Sigmoid colon (tissue), 7 donors: Measurements from ENCODE around the gene SPRED1. TPM values are rescaled to one million over a fixed set of nuclear protein-coding genes. Genes with fewer than 3 reads are reported as not detected.

Experiments used
- DNase-seq: peaks from one replicate; pipeline ENCODE4 v3.0.0-alpha.2; 2019
- H3K27ac ChIP-seq, 4 donors: fragments of 200-600 bp; sonication (generic); one replicate each; pipeline ENCODE4 v1.5.1; 2016 to 2019; ENCODE audit warnings: mild to moderate bottlenecking in 1 of 4
- H3K27me3 ChIP-seq, 3 donors: fragments of 200-600 bp; sonication (generic); one replicate each; pipeline ENCODE4 v1.5.1; 2019; ENCODE audit warnings: mild to moderate bottlenecking in 1 of 3
- H3K36me3 ChIP-seq, 4 donors: fragments of 200-600 bp; sonication (generic); one replicate each; pipeline ENCODE4 v1.5.1; 2016 to 2019
- H3K4me1 ChIP-seq, 4 donors: fragments of 200-600 bp; sonication (generic); one replicate each; pipeline ENCODE4 v1.5.1; 2017 to 2019
- H3K4me3 ChIP-seq, 4 donors: fragments of 200-600 bp; sonication (generic); one replicate each; pipeline ENCODE4 v1.5.1; 2017 to 2019; ENCODE audit warnings: mild to moderate bottlenecking in 2 of 4, moderate library complexity in 1 of 4
- H3K9me3 ChIP-seq, 4 donors: fragments of 200-600 bp in 3 of 4; sonication (generic) in 3 of 4; one replicate each; pipeline versions ENCODE4 v1.5.1 to v1.6.1; 2013 to 2019
- EP300 ChIP-seq, 4 donors: sonication (generic); formaldehyde crosslinking; IDR thresholded peaks; one replicate each; pipeline ENCODE4 v1.6.1; 2017; ENCODE audit warnings: antibody characterized with exemption in 4 of 4
- POLR2A ChIP-seq, 2 donors: fragments of 450-650 bp; IDR thresholded peaks; one replicate each; pipeline ENCODE4 v1.6.1; 2016; ENCODE audit warnings: antibody characterized with exemption in 2 of 2, mild to moderate bottlenecking in 2 of 2, moderate library complexity in 2 of 2
- POLR2AphosphoS5 ChIP-seq, 4 donors: sonication (generic); formaldehyde crosslinking; IDR thresholded peaks; one replicate each; pipeline ENCODE4 v1.6.1; 2017; ENCODE audit warnings: antibody characterized with exemption in 4 of 4
- WGBS, 2 donors: extraction: QIAGEN DNeasy Blood & Tissue Kit; methylation state at CpG; one replicate each; pipeline ENCODE4 v1.1.7; 2013; 5-methylcytosine and 5-hydroxymethylcytosine counted together
- intact Hi-C: fragments of 100-400 bp; cut with DNase I; formaldehyde crosslinking; loops from one replicate; pipeline ENCODE4 v1.15.1; 2023
- polyA plus RNA-seq, 3 donors: library from polyadenylated mRNA; stranded (reverse); fragments of 200-250 nt; gene quantifications; one replicate each; pipeline ENCODE4 v1.2.3, GENCODE V29; 2013
- total RNA-seq, 4 donors: library from RNA; depleted of rRNA; stranded (reverse); fragments of >200 nt; gene quantifications; one replicate each; pipeline ENCODE4 v1.1.0, GENCODE V29; 2016
- TF ChIP-seq, protein P1 (sequence below), 4 experiments: fragments of 450-650 bp in 3 of 4; fragments of 200-600 bp in 1 of 4; IDR thresholded peaks; one replicate each; pipeline ENCODE4 v1.5.1; 2016 to 2019; ENCODE audit warnings: antibody characterized with exemption in 4 of 4, mild to moderate bottlenecking in 3 of 4, moderate library complexity in 2 of 4
- donor health status: healthy with polysubstance abuse.
- donor health status: Bipolar disorder and iron deficiency.
- donor health status: healthy.

SPRED1 gene
- total and polyA plus RNA-seq, 7 donors, result 6.8 to 17.8 (median 15.0) TPM

DNA sequence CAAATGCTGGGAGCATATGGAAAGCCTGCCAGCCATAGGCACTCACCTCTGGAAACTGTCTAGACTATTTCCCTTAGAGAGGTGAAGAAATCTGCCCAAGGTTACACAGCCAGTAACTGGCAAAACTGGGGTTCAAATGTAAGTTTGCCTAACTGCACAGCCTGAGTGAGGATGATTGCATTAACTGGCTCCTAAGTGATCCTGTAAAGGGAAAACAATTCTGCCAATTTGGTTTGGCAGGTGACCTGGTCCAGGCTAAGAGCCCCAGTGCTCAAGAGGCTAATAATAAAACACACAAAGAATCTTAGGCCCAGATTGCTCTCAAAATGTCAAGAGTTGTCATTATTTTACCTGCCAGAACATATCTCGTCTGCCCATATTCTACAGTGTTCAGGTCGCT, 43.9 kb upstream of the SPRED1 start:
- DNase-seq, result no peak
- no peaks in the 10 kb centered on the region for H3K27me3 ChIP-seq
- intact Hi-C loops, result no loop called here
- H3K36me3 ChIP-seq, result no peaks in the 10 kb centered on the region
- H3K9me3 ChIP-seq, result no peaks in the 10 kb centered on the region
- 95 to 99% methylated on average over 2 of the region's 2 CpGs for WGBS, 2 donors
- no peak overlapping the region for H3K4me3 ChIP-seq
- H3K4me1 ChIP-seq, result peaks cover 0 to 9% (median 3%) of the 10 kb centered on the region in 4 donors
- no peak overlapping the region for H3K27ac ChIP-seq
- TF ChIP-seq, protein P1, sequence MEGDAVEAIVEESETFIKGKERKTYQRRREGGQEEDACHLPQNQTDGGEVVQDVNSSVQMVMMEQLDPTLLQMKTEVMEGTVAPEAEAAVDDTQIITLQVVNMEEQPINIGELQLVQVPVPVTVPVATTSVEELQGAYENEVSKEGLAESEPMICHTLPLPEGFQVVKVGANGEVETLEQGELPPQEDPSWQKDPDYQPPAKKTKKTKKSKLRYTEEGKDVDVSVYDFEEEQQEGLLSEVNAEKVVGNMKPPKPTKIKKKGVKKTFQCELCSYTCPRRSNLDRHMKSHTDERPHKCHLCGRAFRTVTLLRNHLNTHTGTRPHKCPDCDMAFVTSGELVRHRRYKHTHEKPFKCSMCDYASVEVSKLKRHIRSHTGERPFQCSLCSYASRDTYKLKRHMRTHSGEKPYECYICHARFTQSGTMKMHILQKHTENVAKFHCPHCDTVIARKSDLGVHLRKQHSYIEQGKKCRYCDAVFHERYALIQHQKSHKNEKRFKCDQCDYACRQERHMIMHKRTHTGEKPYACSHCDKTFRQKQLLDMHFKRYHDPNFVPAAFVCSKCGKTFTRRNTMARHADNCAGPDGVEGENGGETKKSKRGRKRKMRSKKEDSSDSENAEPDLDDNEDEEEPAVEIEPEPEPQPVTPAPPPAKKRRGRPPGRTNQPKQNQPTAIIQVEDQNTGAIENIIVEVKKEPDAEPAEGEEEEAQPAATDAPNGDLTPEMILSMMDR (IDR thresholded peaks at IDR 0.05), result no peak
- TF ChIP-seq EP300 (IDR thresholded peaks at IDR 0.05) (no peak), POLR2A (IDR thresholded peaks at IDR 0.05) (no peak), POLR2AphosphoS5 (IDR thresholded peaks at IDR 0.05) (no peak)

DNA sequence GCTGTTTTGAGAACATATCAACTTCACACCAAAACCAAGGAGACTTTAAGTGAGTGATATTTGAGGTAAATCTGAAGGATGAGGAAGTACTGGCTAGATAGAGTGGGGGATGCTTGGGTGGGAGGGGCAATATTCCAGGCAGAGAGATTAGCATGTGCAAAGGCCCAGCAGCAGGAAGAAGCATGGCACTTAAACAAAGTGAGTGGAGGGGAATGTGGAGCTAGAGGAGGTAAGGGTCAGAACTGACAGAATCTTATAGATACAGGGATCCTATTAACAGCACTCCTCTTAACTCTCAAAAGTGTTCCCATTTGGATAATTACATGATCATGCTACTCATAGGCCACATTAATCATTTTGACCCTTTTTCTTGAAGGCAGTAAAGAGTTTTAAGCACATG, 41.4 kb upstream of the SPRED1 start:
- DNase-seq, result no peak
- Histone ChIP-seq H3K27me3 (no peaks in the 10 kb centered on the region), H3K36me3 (no peaks in the 10 kb centered on the region), H3K27ac (no peak overlapping the region), H3K9me3 (no peaks in the 10 kb centered on the region), H3K4me3 (no peak overlapping the region), H3K4me1 (peaks cover 0 to 9% (median 3%) of the 10 kb centered on the region in 4 donors)
- intact Hi-C loops, result no loop called here
- TF ChIP-seq POLR2AphosphoS5 (IDR thresholded peaks at IDR 0.05) (no peak), EP300 (IDR thresholded peaks at IDR 0.05) (no peak), POLR2A (IDR thresholded peaks at IDR 0.05) (no peak)
- TF ChIP-seq, protein P1 (IDR thresholded peaks at IDR 0.05), result no peak

DNA sequence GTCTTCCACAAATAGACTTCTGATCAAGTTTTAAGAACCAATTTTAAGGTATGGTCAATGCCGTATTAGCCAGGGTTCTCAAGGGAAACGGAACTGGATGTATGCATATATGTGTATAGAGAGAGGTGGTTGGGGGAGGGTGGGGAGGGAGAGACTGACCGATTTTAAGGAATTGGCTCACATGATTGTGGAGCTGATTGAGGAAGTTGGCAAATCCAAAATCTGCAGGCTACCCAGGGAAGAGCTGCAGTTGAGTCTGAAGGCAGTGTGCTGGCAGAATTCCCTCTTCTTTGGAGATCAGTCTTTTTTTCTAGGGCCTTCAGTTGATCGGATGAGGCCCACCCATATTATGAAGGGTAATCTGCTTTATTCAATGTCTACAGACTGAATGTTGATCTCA, 40.8 kb upstream of the SPRED1 start:
- Histone ChIP-seq H3K27ac (no peak overlapping the region), H3K27me3 (no peaks in the 10 kb centered on the region), H3K4me3 (no peak overlapping the region), H3K9me3 (no peaks in the 10 kb centered on the region), H3K4me1 (peaks cover 0 to 9% (median 3%) of the 10 kb centered on the region in 4 donors), H3K36me3 (no peaks in the 10 kb centered on the region)
- 73 to 88% methylated on average over 4 of the region's 4 CpGs for WGBS, 2 donors
- TF ChIP-seq EP300 (IDR thresholded peaks at IDR 0.05) (no peak), POLR2A (IDR thresholded peaks at IDR 0.05) (no peak), POLR2AphosphoS5 (IDR thresholded peaks at IDR 0.05) (no peak)
- TF ChIP-seq, protein P1 (IDR thresholded peaks at IDR 0.05), result no peak
- intact Hi-C loops, result no loop called here
- DNase-seq, result no peak

DNA sequence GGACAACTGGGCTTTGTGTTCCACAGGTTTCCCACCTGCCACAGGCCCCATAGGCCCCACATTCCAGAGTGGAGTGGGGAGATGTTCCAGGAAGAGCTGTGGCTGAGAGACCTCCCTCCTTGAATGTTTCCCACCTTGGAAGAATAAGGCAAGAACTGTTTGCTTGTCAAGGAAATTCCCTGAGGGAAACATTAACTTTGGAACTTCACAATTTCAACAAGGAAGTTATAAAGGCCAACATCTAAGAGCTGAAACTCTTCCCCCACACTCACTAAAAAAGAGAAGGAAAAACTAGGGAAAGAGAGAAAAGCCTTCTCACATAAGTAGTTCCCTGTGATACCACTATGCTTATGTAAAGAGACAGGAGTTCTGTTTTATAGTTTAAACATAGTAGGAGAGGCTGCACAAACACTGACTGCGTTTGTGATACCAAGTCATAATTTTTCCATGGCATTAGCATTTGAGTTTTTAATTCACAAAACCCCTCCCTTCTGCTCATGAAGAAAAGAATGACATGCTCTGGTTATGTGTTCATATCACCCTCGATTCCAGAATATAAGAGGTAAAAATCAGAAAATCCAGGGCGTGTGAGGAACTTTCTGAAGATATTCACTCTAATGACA, 39.8 kb upstream of the SPRED1 start:
- H3K36me3 ChIP-seq, result no peaks in the 10 kb centered on the region
- no peaks in the 10 kb centered on the region for H3K9me3 ChIP-seq
- WGBS, 2 donors, result 20 to 59% methylated on average over 3 of the region's 3 CpGs
- peaks cover 0 to 19% (median 3%) of the 10 kb centered on the region in 4 donors for H3K4me1 ChIP-seq
- TF ChIP-seq EP300 (IDR thresholded peaks at IDR 0.05) (no peak), POLR2AphosphoS5 (IDR thresholded peaks at IDR 0.05) (no peak)
- no peaks in the 10 kb centered on the region for H3K27me3 ChIP-seq
- no peak overlapping the region for H3K4me3 ChIP-seq
- no peak overlapping the region for H3K27ac ChIP-seq
- intact Hi-C loops, result no loop called here
- no peak for DNase-seq

DNA sequence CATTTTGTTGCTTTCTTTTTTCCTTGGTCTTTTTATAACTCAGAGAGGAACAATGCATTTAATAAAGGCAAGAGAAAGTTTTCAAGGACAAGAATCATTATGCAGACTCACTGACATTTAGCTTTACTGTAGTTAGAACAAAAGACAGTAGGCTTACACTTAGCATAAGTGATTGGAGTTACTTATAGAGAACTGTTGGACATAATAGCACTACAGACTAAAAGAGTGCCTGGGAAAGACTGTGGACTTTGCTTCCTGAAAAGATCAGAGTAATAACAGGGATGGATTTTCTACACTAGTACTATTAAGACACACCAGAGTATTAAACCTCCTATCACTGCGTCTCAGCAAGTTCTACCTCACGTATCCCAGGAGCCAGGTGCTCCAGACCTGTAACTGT, 39.3 kb upstream of the SPRED1 start:
- Histone ChIP-seq H3K4me3 (no peak overlapping the region), H3K9me3 (no peaks in the 10 kb centered on the region), H3K36me3 (no peaks in the 10 kb centered on the region), H3K27me3 (no peaks in the 10 kb centered on the region), H3K27ac (no peak overlapping the region), H3K4me1 (peaks cover 0 to 24% (median 4%) of the 10 kb centered on the region in 4 donors)
- intact Hi-C loops, result no loop called here
- 30 to 86% methylated on average over 2 of the region's 2 CpGs for WGBS, 2 donors
- DNase-seq, result no peak
- no peak for TF ChIP-seq POLR2AphosphoS5 (IDR thresholded peaks at IDR 0.05)
- TF ChIP-seq, protein P1 (IDR thresholded peaks at IDR 0.05), result no peak
- TF ChIP-seq EP300 (IDR thresholded peaks at IDR 0.05), result no peak
- no peak for TF ChIP-seq POLR2A (IDR thresholded peaks at IDR 0.05)
